ENCODE data around the gene PLPPR1. TPM values are rescaled to one million over a fixed set of nuclear protein-coding genes. Genes with fewer than 3 reads are reported as not detected.

PLPPR1 gene
- polyA plus RNA-seq, 1 of the 3 experiments (the other 2 are of a cell fraction), result not detected

- TF ChIP-seq REST (IDR thresholded peaks at IDR 0.05; ENCODE audit: low read depth, low read length), result no peak
- TF ChIP-seq MXI1 (IDR thresholded peaks at IDR 0.05; ENCODE audit: low read depth, low read length), result no peak
- TF ChIP-seq CHD2 (IDR thresholded peaks at IDR 0.05; ENCODE audit: low read length, partially characterized antibody), result no peak
- no peak for TF ChIP-seq FOSL2 (IDR thresholded peaks at IDR 0.05; ENCODE audit: borderline replicate concordance, low read depth)
- TF ChIP-seq NFIC (IDR thresholded peaks at IDR 0.05; ENCODE audit: borderline replicate concordance), result no peak
- no peak for TF ChIP-seq JUND (IDR thresholded peaks at IDR 0.05)
- TF ChIP-seq RCOR1 (IDR thresholded peaks at IDR 0.05; ENCODE audit: low read length), result no peak
- no peak for TF ChIP-seq ELF1 (IDR thresholded peaks at IDR 0.05)
- TF ChIP-seq PBX3 (IDR thresholded peaks at IDR 0.05), result no peak
- TF ChIP-seq SIN3A (IDR thresholded peaks at IDR 0.05; ENCODE audit: borderline replicate concordance, low read depth, low read length), result no peak
- no peak for TF ChIP-seq POLR2AphosphoS5 (IDR thresholded peaks at IDR 0.05; ENCODE audit: low read depth, low read length)
- TF ChIP-seq GABPA (IDR thresholded peaks at IDR 0.05; ENCODE audit: low read depth), result no peak
- TF ChIP-seq TAF1 (IDR thresholded peaks at IDR 0.05; ENCODE audit: borderline replicate concordance, low read depth, low read length), result no peak
Observed at GRCh38 chr9:101372327-101373118, 344.0 kb downstream of the PLPPR1 start (continued).

Small RNA genes within 50 kb of the gene (small RNA-seq; reads per million reads assigned to genes)
- gene RF00322, result 0 reads per million in 7 experiments
